ENCODE measurements around the gene HOXB2.
A peak's percentile ranks its signal among the peaks of the same experiment; 100 is the strongest.

The HOXB2 gene

GRCh38 chr17:48545022-48545375 lies at the start of gene HOXB2:
HOXB2 (minus strand) TSS chr17:48545109; CDS start chr17:48544911, 198 bp downstream.
- no peak within 1 kb of the TSS for H3K4me3 ChIP-seq (ENCODE audit: severe bottlenecking)
- TF ChIP-seq, protein P1, sequence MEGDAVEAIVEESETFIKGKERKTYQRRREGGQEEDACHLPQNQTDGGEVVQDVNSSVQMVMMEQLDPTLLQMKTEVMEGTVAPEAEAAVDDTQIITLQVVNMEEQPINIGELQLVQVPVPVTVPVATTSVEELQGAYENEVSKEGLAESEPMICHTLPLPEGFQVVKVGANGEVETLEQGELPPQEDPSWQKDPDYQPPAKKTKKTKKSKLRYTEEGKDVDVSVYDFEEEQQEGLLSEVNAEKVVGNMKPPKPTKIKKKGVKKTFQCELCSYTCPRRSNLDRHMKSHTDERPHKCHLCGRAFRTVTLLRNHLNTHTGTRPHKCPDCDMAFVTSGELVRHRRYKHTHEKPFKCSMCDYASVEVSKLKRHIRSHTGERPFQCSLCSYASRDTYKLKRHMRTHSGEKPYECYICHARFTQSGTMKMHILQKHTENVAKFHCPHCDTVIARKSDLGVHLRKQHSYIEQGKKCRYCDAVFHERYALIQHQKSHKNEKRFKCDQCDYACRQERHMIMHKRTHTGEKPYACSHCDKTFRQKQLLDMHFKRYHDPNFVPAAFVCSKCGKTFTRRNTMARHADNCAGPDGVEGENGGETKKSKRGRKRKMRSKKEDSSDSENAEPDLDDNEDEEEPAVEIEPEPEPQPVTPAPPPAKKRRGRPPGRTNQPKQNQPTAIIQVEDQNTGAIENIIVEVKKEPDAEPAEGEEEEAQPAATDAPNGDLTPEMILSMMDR (IDR thresholded peaks at IDR 0.05; ENCODE audit: poor library complexity, severe bottlenecking) = no peak
- DNase-seq (ENCODE audit: low spot score) (no peak), ATAC-seq (ENCODE audit: low read depth) (no peak)
- no peaks in the 10 kb centered on the region for H3K4me1 ChIP-seq (ENCODE audit: insufficient read depth, poor library complexity, severe bottlenecking)
- H3K27ac ChIP-seq (ENCODE audit: poor library complexity, severe bottlenecking) = no peak within 1 kb of the TSS
- peaks cover 9% of the 10 kb centered on the region for H3K36me3 ChIP-seq (ENCODE audit: low read depth)
- no peaks in the 10 kb centered on the region for H3K9me3 ChIP-seq (ENCODE audit: severe bottlenecking)
- H3K27me3 ChIP-seq (ENCODE audit: insufficient read depth, poor library complexity, severe bottlenecking) = peaks cover 3% of the 10 kb centered on the region

DNA sequence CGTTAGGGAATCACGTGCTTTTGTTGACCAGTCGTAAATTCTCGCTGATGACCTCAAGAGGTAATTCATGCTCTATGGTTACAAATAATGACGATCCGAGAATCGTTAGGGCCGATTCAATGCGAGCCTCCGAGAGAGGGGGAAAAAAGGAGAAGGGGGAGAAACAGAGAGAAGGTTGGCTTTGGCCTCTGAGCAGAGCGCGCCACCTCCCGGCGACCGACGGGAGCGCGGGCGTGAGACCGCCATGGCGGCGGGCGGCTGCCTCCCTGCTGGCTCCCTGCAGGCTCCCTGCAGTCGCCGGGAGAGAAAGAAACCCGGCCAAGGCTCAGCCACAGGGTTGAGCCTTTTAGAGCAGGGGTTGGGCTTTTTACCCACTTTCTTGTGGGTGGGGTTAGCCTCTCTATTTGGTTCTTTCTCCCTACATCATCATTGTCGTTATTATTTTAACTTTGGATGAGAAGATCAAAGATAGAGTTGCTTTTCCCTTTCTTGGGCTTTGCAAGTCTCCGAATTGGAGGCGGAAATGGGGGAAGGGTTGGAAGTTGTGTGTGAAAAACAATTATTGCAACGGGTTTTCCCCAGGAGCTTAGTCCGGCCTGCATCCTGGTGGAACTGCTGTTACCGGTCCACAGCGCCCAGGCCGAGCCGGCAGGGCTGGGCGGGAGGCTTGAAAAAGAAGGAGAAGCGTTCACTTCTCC lies 49.1 kb upstream of the HOXB2 start:
- Histone ChIP-seq H3K27ac (ENCODE audit: poor library complexity, severe bottlenecking) (no peak overlapping the region), H3K36me3 (ENCODE audit: low read depth) (no peaks in the 10 kb centered on the region), H3K9me3 (ENCODE audit: severe bottlenecking) (no peaks in the 10 kb centered on the region), H3K27me3 (ENCODE audit: insufficient read depth, poor library complexity, severe bottlenecking) (no peaks in the 10 kb centered on the region), H3K4me1 (ENCODE audit: insufficient read depth, poor library complexity, severe bottlenecking) (no peaks in the 10 kb centered on the region), H3K4me3 (ENCODE audit: severe bottlenecking) (no peak overlapping the region)
- DNase-seq (ENCODE audit: low spot score) = no peak
- ATAC-seq (ENCODE audit: low read depth) = no peak
- TF ChIP-seq, protein P1 (IDR thresholded peaks at IDR 0.05; ENCODE audit: poor library complexity, severe bottlenecking) = peak; percentile 18

DNA sequence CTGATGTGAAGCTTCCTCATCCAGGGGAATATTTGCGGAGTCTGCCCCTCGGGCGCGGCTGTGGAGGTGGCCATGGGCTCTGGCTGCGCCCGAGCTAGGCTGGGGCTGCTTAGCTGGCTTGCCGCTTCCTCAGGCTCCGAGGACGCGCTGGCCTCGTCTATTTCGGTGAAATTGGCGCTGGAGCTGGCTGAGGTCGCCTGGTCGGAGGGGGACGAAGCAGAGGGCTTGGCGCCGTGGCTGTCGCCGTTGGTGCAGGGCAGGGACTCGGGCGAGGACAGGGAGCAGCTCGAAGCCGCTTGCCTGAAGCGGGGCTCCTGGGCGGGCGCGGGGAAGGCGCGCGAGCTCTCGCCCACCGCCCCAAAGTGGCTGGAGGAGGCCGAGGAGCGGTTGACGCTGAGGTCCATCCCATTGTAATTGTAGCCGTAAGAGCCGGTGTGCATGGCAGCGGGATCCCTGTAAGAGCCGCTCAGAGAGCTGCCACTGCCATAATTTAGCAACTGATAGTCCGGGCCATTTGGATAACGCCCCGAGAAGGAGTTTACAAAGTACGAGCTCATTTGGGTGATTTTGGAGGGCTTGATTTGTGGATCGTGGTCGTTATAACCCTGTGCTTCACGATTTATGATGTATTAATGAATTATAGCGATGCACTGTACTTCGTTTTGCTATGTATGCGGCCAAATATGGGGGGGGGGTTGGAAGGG lies 48.4 kb upstream of the HOXB2 start, which contains the start of gene HOXB5:
Gene HOXB5 (minus strand): TSS at position 654 of the 704 bp plus-strand sequence. CDS start 97 bp downstream, at position 557.
- Histone ChIP-seq H3K27me3 (ENCODE audit: insufficient read depth, poor library complexity, severe bottlenecking) (no peaks in the 10 kb centered on the region), H3K27ac (ENCODE audit: poor library complexity, severe bottlenecking) (no peak within 1 kb of the TSS), H3K36me3 (ENCODE audit: low read depth) (no peaks in the 10 kb centered on the region), H3K9me3 (ENCODE audit: severe bottlenecking) (no peaks in the 10 kb centered on the region), H3K4me1 (ENCODE audit: insufficient read depth, poor library complexity, severe bottlenecking) (no peaks in the 10 kb centered on the region), H3K4me3 (ENCODE audit: severe bottlenecking) (no peak within 1 kb of the TSS)
- ATAC-seq (ENCODE audit: low read depth) = no peak
- DNase-seq (ENCODE audit: low spot score) = no peak
- TF ChIP-seq, protein P1 (IDR thresholded peaks at IDR 0.05; ENCODE audit: poor library complexity, severe bottlenecking) = no peak

- H3K9me3 ChIP-seq (ENCODE audit: severe bottlenecking) = no peaks in the 10 kb centered on the region
- no peak for DNase-seq (ENCODE audit: low spot score)
- TF ChIP-seq, protein P1 (IDR thresholded peaks at IDR 0.05; ENCODE audit: poor library complexity, severe bottlenecking) = no peak
- H3K27me3 ChIP-seq (ENCODE audit: insufficient read depth, poor library complexity, severe bottlenecking) = no peaks in the 10 kb centered on the region
- H3K27ac ChIP-seq (ENCODE audit: poor library complexity, severe bottlenecking) = no peak overlapping the region
- no peak overlapping the region for H3K4me3 ChIP-seq (ENCODE audit: severe bottlenecking)
- peaks cover 3% of the 10 kb centered on the region for H3K4me1 ChIP-seq (ENCODE audit: insufficient read depth, poor library complexity, severe bottlenecking)
- no peaks in the 10 kb centered on the region for H3K36me3 ChIP-seq (ENCODE audit: low read depth)
- no peak for ATAC-seq (ENCODE audit: low read depth)
Measured at GRCh38 chr17:48592577-48592976, 47.7 kb upstream of the HOXB2 start.
